HG03097 (cell line): ENCODE results near the gene ZIC3.
"Not testable (repeated sequence)": the region's sequence is repeated elsewhere in the genome, so short reads cannot be mapped to it uniquely, and the experiment has no call there.

Experiments used
- ATAC-seq: cut with Tn5 transposase; IDR thresholded peaks from one replicate; pipeline ENCODE4 v1.9.1; 2021; ENCODE audit not compliant: unreplicated experiment, low FRiP score

Gene ZIC3

GRCh38 chrX:137565921-137566745, at the start of gene ZIC3:
TSS of gene ZIC3 (plus strand) at chrX:137566127. CDS start at chrX:137566692, 565 bp downstream.
- no peak for ATAC-seq

DNA sequence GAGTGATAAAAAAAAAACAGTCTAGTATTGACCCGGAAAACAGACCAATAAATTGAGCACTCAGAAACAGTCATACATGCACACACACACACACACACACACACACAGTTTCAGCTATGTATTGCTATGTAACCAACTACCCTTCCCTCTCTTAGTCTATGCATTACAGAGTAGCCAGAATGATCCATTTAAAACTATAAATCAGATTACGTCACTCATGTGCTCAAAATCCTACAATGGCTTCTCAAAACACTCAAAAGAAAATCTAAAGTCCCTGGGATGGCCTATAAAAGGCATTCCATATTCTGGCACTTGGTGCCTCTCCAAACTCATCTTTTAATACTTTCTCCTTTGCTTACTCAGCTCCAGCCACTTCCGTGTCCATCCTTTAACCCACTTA, 46.5 kb upstream of the ZIC3 start:
- no peak for ATAC-seq

GRCh38 chrX:137545711-137546651, 19.9 kb upstream of the ZIC3 start:
- ATAC-seq: no peak

DNA sequence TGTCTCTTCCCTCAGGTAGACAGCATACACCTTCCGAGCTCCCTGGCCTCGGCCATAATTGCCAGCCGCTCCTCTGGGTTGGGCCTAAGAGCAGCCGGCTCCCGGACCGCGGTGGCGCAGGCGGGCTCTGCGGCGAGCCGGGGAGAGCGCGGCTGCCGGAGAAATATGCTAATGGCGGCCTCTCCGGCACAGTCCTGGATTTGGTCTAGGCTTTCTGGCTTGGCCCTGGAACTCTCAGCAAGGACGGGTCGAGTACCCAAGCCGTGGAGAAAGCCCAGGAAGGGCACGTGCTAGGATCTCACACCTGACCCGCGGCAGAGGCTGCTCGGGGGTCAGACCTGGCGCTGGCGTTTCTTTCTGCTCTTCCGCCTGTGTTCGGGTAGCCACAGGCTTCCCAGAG, 18.6 kb upstream of the ZIC3 start:
- ATAC-seq: no peak

DNA sequence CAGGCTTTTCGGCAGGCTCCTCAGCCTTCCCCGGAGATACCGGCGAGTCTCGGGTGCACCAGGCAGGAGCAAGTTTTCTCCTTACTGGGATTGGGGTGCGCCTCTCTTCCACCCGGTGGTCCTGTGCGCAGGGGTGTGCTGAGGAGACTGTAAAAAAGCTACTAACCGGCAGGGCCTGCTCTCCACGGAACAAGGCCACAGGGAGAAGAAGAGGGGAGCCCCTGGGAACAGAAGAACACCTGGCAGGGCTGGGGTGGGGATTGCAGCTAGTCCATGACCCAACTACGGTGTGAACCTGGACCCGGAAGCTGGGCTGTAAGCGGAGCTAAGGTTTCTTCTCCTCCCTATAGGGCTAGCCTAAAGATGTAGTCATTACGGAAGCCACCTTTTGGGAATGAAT, 17.7 kb upstream of the ZIC3 start:
- ATAC-seq: no peak

GRCh38 chrX:137549073-137549472, 16.9 kb upstream of the ZIC3 start:
- no peak for ATAC-seq

DNA sequence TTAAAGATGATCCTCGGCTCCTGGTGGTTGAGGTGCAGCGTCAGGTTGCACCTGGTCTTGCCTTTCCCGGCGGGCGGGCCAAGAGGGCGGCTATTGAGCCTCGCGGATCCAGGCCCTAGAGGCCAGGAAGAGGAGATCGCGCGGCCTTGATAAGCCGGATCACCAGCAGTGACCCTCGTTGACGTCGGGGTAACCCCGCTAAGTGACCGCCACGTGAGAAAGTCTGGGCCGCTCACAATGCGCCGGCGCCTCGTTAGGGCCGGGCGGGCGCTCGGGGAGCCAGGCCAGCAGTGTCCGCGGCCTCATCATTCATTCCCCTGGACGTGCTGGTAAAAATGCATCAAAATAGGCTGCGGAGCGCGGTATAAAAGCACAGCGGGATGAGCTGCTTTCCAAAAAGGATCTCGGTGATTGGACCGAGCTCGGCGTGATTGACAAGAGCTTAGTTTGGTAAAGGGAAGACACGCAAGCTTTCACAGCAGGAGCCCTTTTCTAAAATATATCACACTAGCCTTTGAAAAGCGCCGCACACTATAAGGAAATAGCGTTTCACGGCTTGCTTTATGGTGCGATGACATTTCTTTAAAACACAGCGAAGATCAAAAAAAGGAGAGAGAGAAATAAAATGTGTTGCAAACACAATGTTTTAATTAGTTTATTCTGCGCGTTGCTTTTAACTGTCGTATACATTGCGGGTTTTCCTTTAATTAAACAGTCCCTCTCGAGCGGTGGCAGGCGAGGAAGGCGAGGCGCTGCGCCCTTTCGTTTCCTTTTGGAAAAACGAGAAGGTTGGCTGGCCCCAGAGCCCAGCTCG, 15.9 kb upstream of the ZIC3 start:
- ATAC-seq: no peak

- no peak for ATAC-seq
These were observed 15.2 kb upstream of the ZIC3 start for GRCh38 chrX:137550665-137551261.

GRCh38 chrX:137552098-137552497, 13.8 kb upstream of the ZIC3 start:
- not testable (repeated sequence) for ATAC-seq

GRCh38 chrX:137562096-137562495, 3.8 kb upstream of the ZIC3 start:
- ATAC-seq: no peak

- ATAC-seq: no peak
These were observed 2.0 kb upstream of the ZIC3 start for GRCh38 chrX:137563681-137564651.

- ATAC-seq: no peak
These were observed 516 bp upstream of the ZIC3 start for GRCh38 chrX:137565318-137565904.

DNA sequence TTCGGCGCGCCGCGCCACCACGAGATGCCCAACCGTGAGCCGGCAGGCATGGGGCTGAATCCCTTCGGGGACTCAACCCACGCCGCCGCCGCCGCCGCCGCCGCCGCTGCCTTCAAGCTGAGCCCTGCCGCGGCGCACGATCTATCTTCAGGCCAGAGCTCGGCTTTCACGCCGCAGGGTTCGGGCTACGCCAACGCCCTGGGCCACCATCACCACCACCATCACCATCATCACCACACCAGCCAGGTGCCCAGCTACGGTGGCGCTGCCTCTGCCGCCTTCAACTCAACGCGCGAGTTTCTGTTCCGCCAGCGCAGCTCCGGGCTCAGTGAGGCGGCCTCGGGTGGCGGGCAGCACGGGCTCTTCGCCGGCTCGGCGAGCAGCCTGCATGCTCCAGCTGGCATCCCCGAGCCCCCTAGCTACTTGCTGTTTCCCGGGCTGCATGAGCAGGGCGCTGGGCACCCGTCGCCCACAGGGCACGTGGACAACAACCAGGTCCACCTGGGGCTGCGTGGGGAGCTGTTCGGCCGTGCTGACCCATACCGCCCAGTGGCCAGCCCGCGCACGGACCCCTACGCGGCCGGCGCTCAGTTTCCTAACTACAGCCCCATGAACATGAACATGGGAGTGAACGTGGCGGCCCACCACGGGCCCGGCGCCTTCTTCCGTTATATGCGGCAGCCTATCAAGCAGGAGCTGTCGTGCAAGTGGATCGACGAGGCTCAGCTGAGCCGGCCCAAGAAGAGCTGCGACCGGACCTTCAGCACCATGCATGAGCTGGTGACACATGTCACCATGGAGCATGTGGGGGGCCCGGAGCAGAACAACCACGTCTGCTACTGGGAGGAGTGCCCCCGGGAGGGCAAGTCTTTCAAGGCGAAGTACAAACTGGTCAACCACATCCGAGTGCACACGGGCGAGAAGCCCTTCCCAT, 1.1 kb downstream of the ZIC3 start:
- no peak for ATAC-seq

DNA sequence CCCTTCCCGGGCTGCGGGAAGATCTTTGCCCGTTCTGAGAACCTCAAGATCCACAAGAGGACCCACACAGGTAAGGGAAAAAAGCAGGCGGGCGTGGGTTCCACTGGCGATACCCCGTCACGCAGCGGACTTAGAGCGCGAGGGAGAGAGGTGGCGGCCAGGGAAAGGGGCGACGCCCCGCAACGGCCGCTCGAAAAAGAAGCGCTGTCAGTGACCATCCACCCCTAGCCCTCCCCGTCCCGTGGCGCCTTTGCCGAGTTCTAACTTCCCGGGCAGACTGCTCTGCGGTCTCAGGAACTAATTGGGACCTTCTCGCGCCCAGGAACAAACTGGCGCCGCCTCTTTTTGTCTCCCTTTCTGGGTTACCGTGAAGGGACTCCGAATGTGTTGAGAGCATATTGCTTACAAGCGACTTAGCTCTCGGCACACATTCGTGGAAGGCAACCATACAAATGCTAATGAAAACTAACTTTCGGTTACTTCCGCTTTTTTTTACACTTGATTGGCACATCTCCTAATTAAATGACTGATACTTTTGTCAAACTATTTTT, 1.8 kb downstream of the ZIC3 start:
- no peak for ATAC-seq

DNA sequence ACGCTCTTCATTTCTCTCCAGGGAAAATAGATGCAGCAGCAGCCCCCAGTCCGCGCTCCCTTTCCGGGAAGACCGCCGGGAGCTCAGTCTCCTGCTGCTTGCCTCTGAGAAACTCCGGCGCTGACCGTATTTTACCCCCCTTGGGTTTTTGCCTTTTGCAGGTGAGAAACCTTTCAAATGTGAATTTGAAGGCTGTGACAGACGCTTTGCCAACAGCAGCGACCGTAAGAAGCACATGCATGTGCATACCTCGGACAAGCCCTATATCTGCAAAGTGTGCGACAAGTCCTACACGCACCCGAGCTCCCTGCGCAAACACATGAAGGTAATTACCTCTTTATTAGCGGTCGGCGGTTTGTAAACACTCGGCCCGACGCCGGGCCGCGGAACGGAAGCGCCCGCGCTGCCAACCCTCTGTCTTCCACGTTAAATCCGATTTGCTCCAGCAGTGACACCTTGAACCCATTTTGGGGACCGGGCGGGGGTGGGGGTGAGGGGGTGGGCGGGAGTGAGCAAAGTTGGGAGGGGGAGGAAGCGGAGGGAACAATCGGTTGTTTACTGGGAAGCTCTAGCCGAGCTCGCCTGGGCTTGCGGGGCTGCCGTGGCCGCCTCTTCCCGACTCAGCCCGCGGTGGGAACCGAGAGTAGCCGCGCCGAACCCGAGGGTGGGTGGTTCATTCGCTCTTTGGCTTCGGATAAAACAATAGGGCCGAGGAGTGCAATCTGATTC, 3.0 kb downstream of the ZIC3 start:
- no peak for ATAC-seq

DNA sequence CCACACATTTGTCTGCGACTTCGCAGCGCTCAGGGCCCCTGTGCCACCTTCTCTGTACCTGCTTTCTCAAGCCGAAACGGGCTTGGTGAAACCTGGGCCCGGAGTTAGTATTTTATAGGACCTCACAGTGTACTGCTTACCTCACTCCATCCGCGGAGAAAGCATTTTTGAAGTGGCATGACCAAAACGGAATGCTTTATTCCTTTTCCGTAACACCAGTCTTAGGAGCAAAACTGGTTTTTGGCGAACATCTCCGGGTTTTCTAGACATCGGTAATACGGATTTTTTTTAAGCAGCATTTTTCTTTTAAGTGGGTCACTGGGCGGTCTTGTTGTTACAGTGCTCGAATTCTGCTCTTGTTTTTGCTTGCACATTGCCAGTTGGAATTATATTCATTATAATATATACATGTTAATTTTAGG, 3.6 kb downstream of the ZIC3 start:
- ATAC-seq: no peak
